ENCODE results near the gene CYFIP1.

GRCh38 chr15:22936577-22937472 lies 43.3 kb downstream of the CYFIP1 start:
- TF ChIP-seq POLR2AphosphoS5 (IDR thresholded peaks at IDR 0.05; ENCODE audit: low read depth) (no peak), CTCF (IDR thresholded peaks at IDR 0.05; ENCODE audit: insufficient read depth, low read length) (no peak), SPI1 (IDR thresholded peaks at IDR 0.05; ENCODE audit: borderline replicate concordance, low read depth) (no peak), GABPA (IDR thresholded peaks at IDR 0.05; ENCODE audit: low read depth) (no peak), REST (IDR thresholded peaks at IDR 0.05; ENCODE audit: insufficient replicate concordance, low read depth) (no peak)

All from HL-60 (cell line).